A673 (cell line): ENCODE measurements around the gene PVALEF.

Experiments
- CTCF ChIP-seq: fragments of 300-800, 200-600 bp; sonication (generic); conservative IDR thresholded peaks from 2 replicates; pipeline ENCODE4 v1.5.1; 2017; ENCODE audit warnings: low read depth, mild to moderate bottlenecking, antibody characterized with exemption, low read length, moderate library complexity, mixed read lengths
- EZH2 ChIP-seq: fragments of 200-600 bp; sonication (generic); IDR thresholded peaks from 2 replicates; pipeline ENCODE4 v1.6.1; 2017; ENCODE audit warnings: borderline replicate concordance, low read depth, mild to moderate bottlenecking, mixed read lengths, antibody characterized with exemption, low read length; ENCODE audit not compliant: poor library complexity, severe bottlenecking

GRCh38 chr17:81183316-81183715 is 18.0 kb downstream of the PVALEF start:
- TF ChIP-seq CTCF (no peak), EZH2 (no peak)
